CD14-positive monocyte (primary cell): ENCODE results near the gene TBC1D4. TPM values are rescaled to one million over a fixed set of nuclear protein-coding genes. Genes with fewer than 3 reads are reported as not detected.
A peak's percentile ranks its signal among the peaks of the same experiment; 100 is the strongest.

ENCODE experiments used
- DNase-seq, 3 donors: peaks; one replicate each; pipeline ENCODE4 v3.0.0-alpha.2; 2011 to 2022
- H2AFZ ChIP-seq: 2 replicates; pipeline ENCODE4 v1.6.0; 2012; ENCODE audit warnings: mild to moderate bottlenecking, low read depth, low read length, inconsistent platforms; ENCODE audit not compliant: insufficient read depth, poor library complexity, severe bottlenecking
- H3K27ac ChIP-seq, 2 donors: 1 replicate in 1 of 2; 2 replicates in 1 of 2; pipeline ENCODE4 v1.5.1; 2012 to 2013; ENCODE audit warnings: low read length in 2 of 2, control low read depth in 1 of 2, inconsistent platforms in 1 of 2, low read depth in 1 of 2, mild to moderate bottlenecking in 1 of 2
- H3K27me3 ChIP-seq, 2 donors: one replicate each; pipeline versions ENCODE4 v1.6.0 to v1.6.1; 2011 to 2013; ENCODE audit warnings: low read length in 2 of 2; ENCODE audit not compliant: control insufficient read depth in 2 of 2, insufficient read depth in 2 of 2
- H3K36me3 ChIP-seq, 2 donors: replicated peaks in 1 of 2; 1 replicate in 1 of 2; 2 replicates in 1 of 2; pipeline versions ENCODE4 v1.5.1 to v1.6.1; 2012 to 2013; ENCODE audit warnings: low read length in 2 of 2, control low read depth in 1 of 2, inconsistent platforms in 1 of 2, mild to moderate bottlenecking in 1 of 2; ENCODE audit not compliant: insufficient read depth in 2 of 2, control insufficient read depth in 1 of 2
- H3K4me1 ChIP-seq, 2 donors: 1 replicate in 1 of 2; 2 replicates in 1 of 2; pipeline versions ENCODE4 v1.5.1 to v1.6.1; 2012 to 2013; ENCODE audit warnings: low read length in 2 of 2, control low read depth in 1 of 2, inconsistent platforms in 1 of 2, mild to moderate bottlenecking in 1 of 2, moderate library complexity in 1 of 2; ENCODE audit not compliant: insufficient read depth in 2 of 2, control insufficient read depth in 1 of 2
- H3K4me2 ChIP-seq: replicated peaks from 2 replicates; pipeline ENCODE3; 2012; ENCODE audit warnings: low read length, moderate library complexity, mild to moderate bottlenecking; ENCODE audit not compliant: poor library complexity, severe bottlenecking; ENCODE audit errors: extremely low read depth
- H3K4me3 ChIP-seq, 3 experiments: fragments of 200-600 bp in 1 of 3; sonication (generic) in 1 of 3; replicated peaks in 1 of 3; 1 replicate in 2 of 3; 2 replicates in 1 of 3; pipeline ENCODE4 v1.5.1; 2011 to 2013; ENCODE audit warnings: low read length in 3 of 3, mild to moderate bottlenecking in 3 of 3, control low read depth in 2 of 3, low read depth in 2 of 3, inconsistent platforms in 1 of 3, moderate library complexity in 1 of 3
- H3K79me2 ChIP-seq: 2 replicates; pipeline ENCODE4 v1.6.0; 2012; ENCODE audit warnings: mild to moderate bottlenecking, control low read depth, inconsistent platforms, low read length, moderate library complexity; ENCODE audit not compliant: insufficient read depth
- H3K9ac ChIP-seq: 2 replicates; pipeline ENCODE4 v1.6.0; 2017; ENCODE audit warnings: low read length, mild to moderate bottlenecking; ENCODE audit not compliant: insufficient read depth, poor library complexity, severe bottlenecking
- H3K9me3 ChIP-seq, 2 donors: replicated peaks in 1 of 2; 1 replicate in 1 of 2; 2 replicates in 1 of 2; pipeline versions ENCODE4 v1.5.1 to v1.6.1; 2012 to 2013; ENCODE audit warnings: low read length in 2 of 2, control low read depth in 1 of 2; ENCODE audit not compliant: control insufficient read depth in 1 of 2, insufficient read depth in 1 of 2
- H4K20me1 ChIP-seq: 2 replicates; pipeline ENCODE4 v1.6.0; 2012; ENCODE audit warnings: mild to moderate bottlenecking, low read length, control low read depth, moderate library complexity; ENCODE audit not compliant: insufficient read depth
- H3K27ac Mint-ChIP-seq, 7 donors: one replicate each; pipeline ENCODE4 v1.8.0; 2020; ENCODE audit warnings: mild to moderate bottlenecking in 7 of 7, mixed read lengths in 7 of 7, moderate library complexity in 6 of 7, inconsistent platforms in 2 of 7
- H3K27me3 Mint-ChIP-seq, 3 donors: one replicate each; pipeline ENCODE4 v1.8.0; 2021 to 2022; ENCODE audit warnings: low read depth in 3 of 3, mild to moderate bottlenecking in 3 of 3, mixed read lengths in 3 of 3, moderate library complexity in 3 of 3, inconsistent platforms in 1 of 3
- H3K36me3 Mint-ChIP-seq, 2 donors: one replicate each; pipeline ENCODE4 v1.8.0; 2020; ENCODE audit warnings: mixed read lengths in 2 of 2, inconsistent platforms in 1 of 2, mild to moderate bottlenecking in 1 of 2
- H3K4me1 Mint-ChIP-seq: one replicate; pipeline ENCODE4 v1.8.0; 2020; ENCODE audit warnings: mild to moderate bottlenecking, mixed read lengths
- H3K4me3 Mint-ChIP-seq, 2 donors: one replicate each; pipeline ENCODE4 v1.8.0; 2020; ENCODE audit warnings: mild to moderate bottlenecking in 2 of 2, mixed read lengths in 2 of 2, moderate library complexity in 1 of 2
- H3K9me3 Mint-ChIP-seq, 7 donors: one replicate each; pipeline ENCODE4 v1.8.0; 2020 to 2022; ENCODE audit warnings: mixed read lengths in 7 of 7, mild to moderate bottlenecking in 6 of 7, moderate library complexity in 6 of 7, inconsistent platforms in 2 of 7
- WGBS: methylation state at CpG from one replicate; pipeline ENCODE4 v1.1.5; 2013; ENCODE audit warnings: missing lambda C conversion rate; ENCODE audit not compliant: insufficient coverage; 5-methylcytosine and 5-hydroxymethylcytosine counted together
- intact Hi-C, 2 donors: fragments of 100-400 bp; cut with micrococcal nuclease; formaldehyde crosslinking; loops; one replicate each; pipeline versions ENCODE4 v1.15.0 to v1.15.1; 2023
- polyA plus RNA-seq, 3 donors: library from polyadenylated mRNA; depleted of rRNA in 1 of 3; unstranded in 2 of 3; stranded (reverse) in 1 of 3; fragments of 300-500 nt in 2 of 3; fragments of >200 nt in 1 of 3; fragmentation: Illumina TruSeq in 2 of 3; gene quantifications; 1 replicate in 2 of 3; 2 replicates in 1 of 3; pipeline ENCODE4 v1.2.3, GENCODE V29; 2012 to 2021
- TF ChIP-seq, protein P1 (sequence below): fragments of 200-600 bp; IDR thresholded peaks from one replicate; pipeline ENCODE4 v1.8.0; 2022; ENCODE audit warnings: antibody characterized with exemption, mild to moderate bottlenecking

The TBC1D4 gene
- polyA plus RNA-seq, 3 donors = 2.0 to 6.7 (median 2.5) TPM

DNA sequence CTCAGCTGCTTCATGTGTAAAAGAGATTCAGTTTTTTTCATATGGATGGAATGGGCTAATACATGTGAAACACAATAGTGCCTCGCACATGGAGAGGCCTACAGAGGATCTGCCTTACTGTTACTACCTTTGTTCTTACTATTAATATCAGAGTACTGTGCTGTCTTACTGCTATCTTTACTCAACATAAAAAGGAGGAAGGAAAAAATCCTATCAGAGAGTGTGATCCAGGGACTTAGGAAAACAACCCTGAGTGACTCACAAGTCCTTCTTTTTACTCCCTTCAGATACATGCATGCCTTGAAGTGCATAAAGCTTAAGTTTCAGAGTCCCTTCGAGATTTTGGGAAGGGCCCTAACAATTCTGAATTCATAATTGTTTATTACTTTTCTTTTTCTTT, 136.8 kb downstream of the TBC1D4 start:
- H4K20me1 ChIP-seq = no peaks in the 10 kb centered on the region
- H3K36me3 ChIP-seq = no peaks in the 10 kb centered on the region
- DNase-seq = no peak
- Mint-ChIP-seq H3K4me1 (no peaks in the 10 kb centered on the region), H3K27me3 (no peaks in the 10 kb centered on the region), H3K36me3 (peaks cover 3 to 14% of the 10 kb centered on the region in 2 donors), H3K27ac (no peak overlapping the region), H3K9me3 (no peaks in the 10 kb centered on the region), H3K4me3 (no peak overlapping the region)
- no peak overlapping the region for H3K4me3 ChIP-seq
- H2AFZ ChIP-seq = no peak overlapping the region
- H3K27me3 ChIP-seq = no peaks in the 10 kb centered on the region
- H3K79me2 ChIP-seq = no peaks in the 10 kb centered on the region
- intact Hi-C loops = no loop called here
- no peaks in the 10 kb centered on the region for H3K9me3 ChIP-seq
- H3K9ac ChIP-seq = no peak overlapping the region
- TF ChIP-seq, protein P1, sequence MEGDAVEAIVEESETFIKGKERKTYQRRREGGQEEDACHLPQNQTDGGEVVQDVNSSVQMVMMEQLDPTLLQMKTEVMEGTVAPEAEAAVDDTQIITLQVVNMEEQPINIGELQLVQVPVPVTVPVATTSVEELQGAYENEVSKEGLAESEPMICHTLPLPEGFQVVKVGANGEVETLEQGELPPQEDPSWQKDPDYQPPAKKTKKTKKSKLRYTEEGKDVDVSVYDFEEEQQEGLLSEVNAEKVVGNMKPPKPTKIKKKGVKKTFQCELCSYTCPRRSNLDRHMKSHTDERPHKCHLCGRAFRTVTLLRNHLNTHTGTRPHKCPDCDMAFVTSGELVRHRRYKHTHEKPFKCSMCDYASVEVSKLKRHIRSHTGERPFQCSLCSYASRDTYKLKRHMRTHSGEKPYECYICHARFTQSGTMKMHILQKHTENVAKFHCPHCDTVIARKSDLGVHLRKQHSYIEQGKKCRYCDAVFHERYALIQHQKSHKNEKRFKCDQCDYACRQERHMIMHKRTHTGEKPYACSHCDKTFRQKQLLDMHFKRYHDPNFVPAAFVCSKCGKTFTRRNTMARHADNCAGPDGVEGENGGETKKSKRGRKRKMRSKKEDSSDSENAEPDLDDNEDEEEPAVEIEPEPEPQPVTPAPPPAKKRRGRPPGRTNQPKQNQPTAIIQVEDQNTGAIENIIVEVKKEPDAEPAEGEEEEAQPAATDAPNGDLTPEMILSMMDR = no peak
- WGBS = no CpG with 5 or more reads among the region's 2 CpGs
- H3K27ac ChIP-seq = no peak overlapping the region
- no peak overlapping the region for H3K4me2 ChIP-seq
- H3K4me1 ChIP-seq = no peaks in the 10 kb centered on the region

DNA sequence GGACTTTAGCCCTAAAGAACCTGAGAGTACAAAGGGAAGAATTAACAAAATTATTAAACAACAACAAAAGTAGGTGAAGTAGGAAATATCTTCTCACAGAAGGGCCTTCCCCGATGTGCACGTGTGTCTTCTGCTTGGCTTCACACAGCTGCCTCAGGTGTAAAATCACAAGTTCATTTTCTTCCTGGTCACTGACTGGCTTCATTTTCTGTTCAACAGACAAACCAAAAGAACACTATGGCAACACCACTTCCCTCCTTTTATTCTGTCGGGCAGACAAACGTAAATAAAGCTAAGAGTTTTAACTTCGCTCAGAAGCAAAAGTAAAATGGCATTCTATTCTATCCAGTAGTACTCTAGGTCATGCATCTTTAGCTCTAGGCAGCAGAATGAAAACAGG, 140.9 kb downstream of the TBC1D4 start:
- no peak overlapping the region for H3K27ac ChIP-seq
- H3K36me3 ChIP-seq = peaks cover 0 to 4% of the 10 kb centered on the region in 2 donors
- intact Hi-C loops = no loop called here
- H3K9ac ChIP-seq = no peak overlapping the region
- H2AFZ ChIP-seq = no peak overlapping the region
- WGBS = 100% methylated on average over 5 of the region's 5 CpGs
- H3K27me3 ChIP-seq = no peaks in the 10 kb centered on the region
- peaks cover 3 to 11% of the 10 kb centered on the region in 2 donors for H3K36me3 Mint-ChIP-seq
- TF ChIP-seq, protein P1 = no peak
- H3K27me3 Mint-ChIP-seq = peaks cover 0 to 2% (median 0%) of the 10 kb centered on the region in 3 donors
- H3K9me3 Mint-ChIP-seq = peaks cover 0 to 3% (median 0%) of the 10 kb centered on the region in 7 donors
- H3K4me2 ChIP-seq = no peak overlapping the region
- no peak for DNase-seq
- peak overlapping the region in 1 of 7 donors; percentile 10 for H3K27ac Mint-ChIP-seq
- H3K4me1 Mint-ChIP-seq = no peaks in the 10 kb centered on the region
- H3K4me3 Mint-ChIP-seq = no peak overlapping the region
- H4K20me1 ChIP-seq = no peaks in the 10 kb centered on the region
- H3K9me3 ChIP-seq = no peaks in the 10 kb centered on the region
- no peaks in the 10 kb centered on the region for H3K79me2 ChIP-seq
- no peaks in the 10 kb centered on the region for H3K4me1 ChIP-seq
- H3K4me3 ChIP-seq = no peak overlapping the region
